ENCODE data around the gene PJA2. TPM values are rescaled to one million over a fixed set of nuclear protein-coding genes. Genes with fewer than 3 reads are reported as not detected.

The PJA2 gene
- total and polyA plus RNA-seq, 4 donors, result 17.5 to 148 (median 61.3) TPM

DNA sequence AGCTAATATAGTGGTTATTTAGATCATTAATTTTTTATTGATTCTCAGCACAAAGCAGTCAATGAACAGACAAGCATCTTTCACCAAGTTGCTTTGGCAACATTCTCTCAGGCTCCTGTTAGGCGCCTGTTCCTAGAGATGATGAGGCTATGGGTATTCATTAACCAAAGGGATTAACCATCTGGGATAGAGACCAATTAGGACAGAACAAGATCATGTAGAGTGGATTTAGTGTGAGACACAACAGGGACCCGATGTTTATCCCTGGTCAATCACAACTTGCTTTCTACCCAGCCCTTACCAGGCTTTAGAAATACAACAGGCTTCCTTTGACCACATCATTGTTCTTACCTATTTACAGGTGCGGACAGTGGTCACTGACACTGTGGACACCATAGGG lies 82.2 kb downstream of the PJA2 start:
- Histone ChIP-seq H3K27me3 (ENCODE audit: control insufficient read depth in 3 of 3, insufficient read depth in 3 of 3, low read length in 2 of 3) (no peaks in the 10 kb centered on the region), H3K27ac (ENCODE audit: low read depth in 1 of 2, low read length in 1 of 2) (no peak overlapping the region), H3K4me3 (no peak overlapping the region), H3K9me3 (ENCODE audit: control insufficient read depth in 4 of 4, insufficient read depth in 3 of 4, low read length in 3 of 4) (no peaks in the 10 kb centered on the region), H3K9ac (ENCODE audit: insufficient read depth in 1 of 2, low read length in 2 of 2) (no peak overlapping the region), H3K36me3 (ENCODE audit: control insufficient read depth in 4 of 4, insufficient read depth in 4 of 4, low read length in 4 of 4) (peaks cover 0 to 6% (median 4%) of the 10 kb centered on the region in 4 donors), H3K4me1 (ENCODE audit: control insufficient read depth in 5 of 5, insufficient read depth in 5 of 5, low read length in 5 of 5) (no peaks in the 10 kb centered on the region)
- ATAC-seq (ENCODE audit: insufficient read depth, low FRiP score), result no peak
- DNase-seq, result no peak
- 94 to 95% methylated on average over 3 of the region's 3 CpGs for WGBS, 2 donors
- TF ChIP-seq, protein P1, sequence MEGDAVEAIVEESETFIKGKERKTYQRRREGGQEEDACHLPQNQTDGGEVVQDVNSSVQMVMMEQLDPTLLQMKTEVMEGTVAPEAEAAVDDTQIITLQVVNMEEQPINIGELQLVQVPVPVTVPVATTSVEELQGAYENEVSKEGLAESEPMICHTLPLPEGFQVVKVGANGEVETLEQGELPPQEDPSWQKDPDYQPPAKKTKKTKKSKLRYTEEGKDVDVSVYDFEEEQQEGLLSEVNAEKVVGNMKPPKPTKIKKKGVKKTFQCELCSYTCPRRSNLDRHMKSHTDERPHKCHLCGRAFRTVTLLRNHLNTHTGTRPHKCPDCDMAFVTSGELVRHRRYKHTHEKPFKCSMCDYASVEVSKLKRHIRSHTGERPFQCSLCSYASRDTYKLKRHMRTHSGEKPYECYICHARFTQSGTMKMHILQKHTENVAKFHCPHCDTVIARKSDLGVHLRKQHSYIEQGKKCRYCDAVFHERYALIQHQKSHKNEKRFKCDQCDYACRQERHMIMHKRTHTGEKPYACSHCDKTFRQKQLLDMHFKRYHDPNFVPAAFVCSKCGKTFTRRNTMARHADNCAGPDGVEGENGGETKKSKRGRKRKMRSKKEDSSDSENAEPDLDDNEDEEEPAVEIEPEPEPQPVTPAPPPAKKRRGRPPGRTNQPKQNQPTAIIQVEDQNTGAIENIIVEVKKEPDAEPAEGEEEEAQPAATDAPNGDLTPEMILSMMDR (IDR thresholded peaks at IDR 0.05; ENCODE audit: control extremely low read depth, extremely low read depth), result no peak

DNA sequence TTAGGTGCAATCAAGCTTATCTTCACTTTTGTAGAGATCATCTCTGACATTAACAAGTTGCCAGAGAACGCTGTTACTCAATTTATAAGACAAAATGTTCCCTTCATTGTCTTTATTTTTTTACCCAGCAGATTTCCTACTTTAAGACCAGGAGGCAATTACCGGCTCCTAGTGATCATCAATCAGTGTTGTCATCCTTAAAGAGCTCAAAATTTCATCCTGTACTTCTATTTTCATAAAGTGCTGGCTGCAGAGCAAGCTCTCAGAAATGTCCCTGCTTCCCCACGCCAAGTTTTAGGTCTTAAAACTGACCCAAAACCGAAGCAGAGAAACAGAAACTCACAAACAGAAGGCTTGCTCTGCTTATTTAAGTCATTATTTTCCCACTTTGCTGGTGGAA lies 82.9 kb downstream of the PJA2 start:
- H3K9ac ChIP-seq (ENCODE audit: insufficient read depth in 1 of 2, low read length in 2 of 2), result no peak overlapping the region
- no peaks in the 10 kb centered on the region for H3K9me3 ChIP-seq (ENCODE audit: control insufficient read depth in 4 of 4, insufficient read depth in 3 of 4, low read length in 3 of 4)
- DNase-seq (no peak), ATAC-seq (ENCODE audit: insufficient read depth, low FRiP score) (no peak)
- H3K4me3 ChIP-seq, result no peak overlapping the region
- 61 to 78% methylated on average over 4 of the region's 4 CpGs for WGBS, 2 donors
- TF ChIP-seq, protein P1 (IDR thresholded peaks at IDR 0.05; ENCODE audit: control extremely low read depth, extremely low read depth), result no peak
- no peaks in the 10 kb centered on the region for H3K27me3 ChIP-seq (ENCODE audit: control insufficient read depth in 3 of 3, insufficient read depth in 3 of 3, low read length in 2 of 3)
- H3K36me3 ChIP-seq (ENCODE audit: control insufficient read depth in 4 of 4, insufficient read depth in 4 of 4, low read length in 4 of 4), result peaks cover 0 to 6% (median 4%) of the 10 kb centered on the region in 4 donors
- H3K27ac ChIP-seq (ENCODE audit: low read depth in 1 of 2, low read length in 1 of 2), result no peak overlapping the region
- H3K4me1 ChIP-seq (ENCODE audit: control insufficient read depth in 5 of 5, insufficient read depth in 5 of 5, low read length in 5 of 5), result no peaks in the 10 kb centered on the region

DNA sequence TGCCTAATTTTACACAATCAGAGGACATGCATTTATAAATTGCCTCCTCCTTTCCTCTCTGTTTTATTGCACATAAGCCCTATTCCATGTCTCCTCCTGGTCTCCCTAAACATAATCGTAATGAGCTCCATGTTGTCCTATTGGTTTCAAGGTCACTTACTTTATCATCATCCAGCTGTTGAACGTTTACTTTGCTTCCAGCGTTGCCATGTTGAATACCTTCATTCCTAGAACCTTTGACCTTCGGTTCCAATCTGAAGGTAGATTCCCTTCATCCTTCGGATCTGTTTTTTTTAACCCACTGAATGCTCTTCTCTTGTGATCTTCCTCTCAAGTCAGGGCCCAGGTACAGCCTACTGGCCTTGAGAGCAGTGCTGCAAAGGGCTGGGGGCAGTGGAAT lies 84.3 kb downstream of the PJA2 start:
- Histone ChIP-seq H3K27ac (ENCODE audit: low read depth in 1 of 2, low read length in 1 of 2) (no peak overlapping the region), H3K27me3 (ENCODE audit: control insufficient read depth in 3 of 3, insufficient read depth in 3 of 3, low read length in 2 of 3) (no peaks in the 10 kb centered on the region), H3K9me3 (ENCODE audit: control insufficient read depth in 4 of 4, insufficient read depth in 3 of 4, low read length in 3 of 4) (no peaks in the 10 kb centered on the region), H3K4me3 (no peak overlapping the region), H3K4me1 (ENCODE audit: control insufficient read depth in 5 of 5, insufficient read depth in 5 of 5, low read length in 5 of 5) (no peaks in the 10 kb centered on the region), H3K36me3 (ENCODE audit: control insufficient read depth in 4 of 4, insufficient read depth in 4 of 4, low read length in 4 of 4) (peaks cover 0 to 6% (median 1%) of the 10 kb centered on the region in 4 donors), H3K9ac (ENCODE audit: insufficient read depth in 1 of 2, low read length in 2 of 2) (no peak overlapping the region)
- WGBS, 2 donors, result 77 to 86% methylated on average over 5 of the region's 5 CpGs
- ATAC-seq (ENCODE audit: insufficient read depth, low FRiP score) (no peak), DNase-seq (no peak)
- TF ChIP-seq, protein P1 (IDR thresholded peaks at IDR 0.05; ENCODE audit: control extremely low read depth, extremely low read depth), result no peak

DNA sequence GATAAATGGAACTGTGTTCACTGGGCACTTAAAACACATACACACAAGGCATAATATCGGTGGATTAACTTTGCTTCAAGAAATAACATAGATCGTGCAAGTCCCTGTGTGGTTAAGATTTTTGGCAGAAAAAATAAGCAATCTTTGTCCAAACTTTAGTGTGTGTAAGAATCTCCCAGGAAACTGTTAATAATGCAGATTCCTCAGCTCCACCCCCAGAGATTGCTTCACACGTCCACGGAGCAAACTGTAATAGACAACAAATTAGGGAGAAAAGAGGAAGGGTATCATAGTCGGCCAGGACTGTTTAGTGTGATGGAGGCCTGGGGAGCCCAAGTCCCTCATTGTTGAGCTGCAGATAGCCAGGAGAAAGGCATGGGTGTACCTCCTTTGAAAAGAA lies 84.8 kb downstream of the PJA2 start:
- Histone ChIP-seq H3K27ac (ENCODE audit: low read depth in 1 of 2, low read length in 1 of 2) (no peak overlapping the region), H3K27me3 (ENCODE audit: control insufficient read depth in 3 of 3, insufficient read depth in 3 of 3, low read length in 2 of 3) (no peaks in the 10 kb centered on the region), H3K9me3 (ENCODE audit: control insufficient read depth in 4 of 4, insufficient read depth in 3 of 4, low read length in 3 of 4) (no peaks in the 10 kb centered on the region), H3K4me1 (ENCODE audit: control insufficient read depth in 5 of 5, insufficient read depth in 5 of 5, low read length in 5 of 5) (no peaks in the 10 kb centered on the region), H3K36me3 (ENCODE audit: control insufficient read depth in 4 of 4, insufficient read depth in 4 of 4, low read length in 4 of 4) (peaks cover 0 to 6% (median 1%) of the 10 kb centered on the region in 4 donors), H3K4me3 (no peak overlapping the region), H3K9ac (ENCODE audit: insufficient read depth in 1 of 2, low read length in 2 of 2) (no peak overlapping the region)
- WGBS, 2 donors, result 29 to 58% methylated on average over 5 of the region's 5 CpGs
- DNase-seq (peak in 1 of 3 donors; percentile 12), ATAC-seq (ENCODE audit: insufficient read depth, low FRiP score) (no peak)
- TF ChIP-seq, protein P1 (IDR thresholded peaks at IDR 0.05; ENCODE audit: control extremely low read depth, extremely low read depth), result no peak
